Endothelial cell of umbilical vein (primary cell): ENCODE measurements around the gene KANSL1. TPM values are rescaled to one million over a fixed set of nuclear protein-coding genes. Genes with fewer than 3 reads are reported as not detected.

Experiments used
- BruUV-seq: library from RNA; stranded (reverse); fragments of 400-500 nt; replicated peaks from 2 replicates; lab custom pipeline; 2021; lab: Mats Ljungman, UMichigan
- CTCF ChIA-PET: fragments of 300-600, 350-600 bp; sonication (Branson Sonifier 250); formaldehyde crosslinking; loops from one replicate; lab custom pipeline; 2021; ENCODE audit warnings: antibody characterized with exemption, inconsistent platforms; lab: Charles Lee
- POLR2A ChIA-PET: fragments of 300-600, 350-600 bp; sonication (Branson Sonifier 250); formaldehyde crosslinking; loops from one replicate; lab custom pipeline; 2021; ENCODE audit warnings: antibody characterized with exemption, inconsistent platforms; lab: Charles Lee
- DNase-seq: peaks from one replicate; pipeline ENCODE4 v3.0.0-alpha.2; 2011; ENCODE audit warnings: low read depth, low spot score
- FAIRE-seq: peaks from 2 replicates; lab custom pipeline; 2011; peaks lifted over from hg19 to GRCh38; lab: Jason Lieb, UNC
- H2AFZ ChIP-seq: 2 replicates; pipeline ENCODE4 v1.6.0; 2012; ENCODE audit warnings: low read depth, low read length, control low read depth, inconsistent platforms
- H3K27ac ChIP-seq: 2 replicates; pipeline ENCODE4 v1.5.1; 2011; ENCODE audit warnings: low read depth, mild to moderate bottlenecking, control low read depth, low read length, moderate library complexity; ENCODE audit not compliant: insufficient read depth
- H3K27me3 ChIP-seq, 2 experiments: 2 replicates each; pipeline versions ENCODE4 v1.6.0 to v1.6.1; 2011; ENCODE audit warnings: low read length in 2 of 2, mixed read lengths in 1 of 2; ENCODE audit not compliant: control insufficient read depth in 2 of 2, insufficient read depth in 2 of 2
- H3K36me3 ChIP-seq, 2 experiments: 2 replicates in 1 of 2; 3 replicates in 1 of 2; pipeline ENCODE4 v1.5.1; 2011; ENCODE audit warnings: low read length in 2 of 2, mild to moderate bottlenecking in 1 of 2, moderate library complexity in 1 of 2; ENCODE audit not compliant: control insufficient read depth in 2 of 2, insufficient read depth in 2 of 2; ENCODE audit errors: extremely low read depth in 1 of 2
- H3K4me1 ChIP-seq: 3 replicates; pipeline ENCODE4 v1.5.1; 2011; ENCODE audit warnings: mild to moderate bottlenecking, low read length; ENCODE audit not compliant: control insufficient read depth, insufficient read depth; ENCODE audit errors: extremely low read depth
- H3K4me2 ChIP-seq: 2 replicates; pipeline ENCODE4 v1.6.1; 2011; ENCODE audit warnings: low read length, control low read depth, mixed read lengths; ENCODE audit not compliant: insufficient read depth
- H3K4me3 ChIP-seq, 3 experiments: fragments of 200-600 bp in 1 of 3; sonication (generic), shearing (Covaris generic) in 1 of 3; replicated peaks in 1 of 3; 2 replicates each; pipeline ENCODE4 v1.5.1; 2011 to 2016; ENCODE audit warnings: control low read depth in 3 of 3, low read length in 3 of 3, mild to moderate bottlenecking in 2 of 3, inconsistent platforms in 1 of 3, low read depth in 1 of 3, moderate library complexity in 1 of 3; ENCODE audit not compliant: insufficient read depth in 1 of 3
- H3K79me2 ChIP-seq: 2 replicates; pipeline ENCODE4 v1.6.0; 2012; ENCODE audit warnings: low read length, inconsistent platforms; ENCODE audit not compliant: control insufficient read depth, insufficient read depth
- H3K9ac ChIP-seq: replicated peaks from 2 replicates; pipeline ENCODE3; 2011; ENCODE audit warnings: low read length, control low read depth; ENCODE audit not compliant: insufficient read depth; ENCODE audit errors: extremely low read depth
- H3K9me1 ChIP-seq: replicated peaks from 3 replicates; pipeline ENCODE4 v1.6.0; 2011; ENCODE audit warnings: mild to moderate bottlenecking, low read length; ENCODE audit not compliant: control insufficient read depth, insufficient read depth; ENCODE audit errors: extremely low read depth
- H3K9me3 ChIP-seq: replicated peaks from 2 replicates; pipeline ENCODE4 v1.5.1; 2012; ENCODE audit warnings: low read length, inconsistent platforms; ENCODE audit not compliant: control insufficient read depth, insufficient read depth
- H4K20me1 ChIP-seq: replicated peaks from 2 replicates; pipeline ENCODE3; 2011; ENCODE audit warnings: mild to moderate bottlenecking, low read length; ENCODE audit not compliant: control insufficient read depth, insufficient read depth; ENCODE audit errors: extremely low read depth
- FOS ChIP-seq: IDR thresholded peaks from 2 replicates; pipeline ENCODE4 v1.6.1; 2011; ENCODE audit warnings: mild to moderate bottlenecking, low read length, moderate library complexity, borderline replicate concordance; ENCODE audit not compliant: insufficient read depth
- JUN ChIP-seq: IDR thresholded peaks from 2 replicates; pipeline ENCODE4 v1.6.1; 2011; ENCODE audit warnings: borderline replicate concordance, low read depth; ENCODE audit not compliant: insufficient read length, insufficient read depth
- MAX ChIP-seq: IDR thresholded peaks from 2 replicates; pipeline ENCODE4 v1.6.1; 2011; ENCODE audit not compliant: insufficient read depth, insufficient read length
- MYC ChIP-seq: IDR thresholded peaks from one replicate; pipeline ENCODE4 v1.6.1; 2011; ENCODE audit warnings: mild to moderate bottlenecking, low read depth, low read length
- POLR2A ChIP-seq: IDR thresholded peaks from 2 replicates; pipeline ENCODE4 v1.6.1; 2012; ENCODE audit warnings: low read depth, mild to moderate bottlenecking, control low read depth, low read length
- dilution Hi-C: fragments of 300-500 bp; cut with MboI; formaldehyde crosslinking; loops from one replicate; pipeline ENCODE4 v1.15.0; 2019; ENCODE audit warnings: low sequenced_read_pairs; ENCODE audit not compliant: extremely low pct_ligation_motif_present
- intact Hi-C: fragments of 100-400 bp; cut with micrococcal nuclease; formaldehyde crosslinking; loops from one replicate; pipeline ENCODE4 v1.10.0; 2022
- polyA plus RNA-seq, 4 experiments: library from polyadenylated mRNA; depleted of rRNA in 3 of 4; stranded (reverse) in 3 of 4; unstranded in 1 of 4; fragments of >200 nt; gene quantifications; 2 replicates each; pipeline versions ENCODE4 v1.2.1 to v1.2.3, GENCODE V29; 2011 to 2012; ENCODE audit warnings: missing spikeins in 1 of 4
- total RNA-seq: library from RNA; stranded (reverse); gene quantifications from 2 replicates; pipeline ENCODE4 v1.2.3, GENCODE V29; 2021
- TF ChIP-seq, protein P1 (sequence below), 2 donors: IDR thresholded peaks; 1 replicate in 1 of 2; 2 replicates in 1 of 2; pipeline ENCODE4 v1.5.1; 2011; ENCODE audit warnings: low read length in 2 of 2, mild to moderate bottlenecking in 2 of 2, moderate library complexity in 2 of 2, control low read depth in 1 of 2, inconsistent platforms in 1 of 2, low read depth in 1 of 2; ENCODE audit not compliant: insufficient read depth in 1 of 2; ENCODE audit errors: extremely low read depth in 1 of 2

The KANSL1 gene
- total and polyA plus RNA-seq, 2 donors (not counting 3 experiments of a cell fraction or from before 2014, with no cell fraction given) = 29.1 to 74.0 TPM

DNA sequence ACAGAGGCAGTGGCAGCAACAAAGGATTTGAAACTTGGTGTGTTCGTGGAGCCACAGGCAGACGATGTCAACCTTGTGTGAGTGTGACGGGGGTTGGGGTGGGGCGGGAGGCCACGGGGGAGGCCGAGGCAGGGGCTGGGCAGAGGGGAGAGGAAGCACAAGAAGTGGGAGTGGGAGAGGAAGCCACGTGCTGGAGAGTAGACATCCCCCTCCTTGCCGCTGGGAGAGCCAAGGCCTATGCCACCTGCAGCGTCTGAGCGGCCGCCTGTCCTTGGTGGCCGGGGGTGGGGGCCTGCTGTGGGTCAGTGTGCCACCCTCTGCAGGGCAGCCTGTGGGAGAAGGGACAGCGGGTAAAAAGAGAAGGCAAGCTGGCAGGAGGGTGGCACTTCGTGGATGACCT lies 168.6 kb downstream of the KANSL1 start:
- H3K9ac ChIP-seq = no peak overlapping the region
- BruUV-seq = no TSS peak
- no peak overlapping the region for H2AFZ ChIP-seq
- no peaks in the 10 kb centered on the region for H3K9me1 ChIP-seq
- no peaks in the 10 kb centered on the region for H3K4me1 ChIP-seq
- TF ChIP-seq MAX = no peak
- TF ChIP-seq JUN = no peak
- no peak for TF ChIP-seq FOS
- no peak for TF ChIP-seq MYC
- TF ChIP-seq, protein P1, sequence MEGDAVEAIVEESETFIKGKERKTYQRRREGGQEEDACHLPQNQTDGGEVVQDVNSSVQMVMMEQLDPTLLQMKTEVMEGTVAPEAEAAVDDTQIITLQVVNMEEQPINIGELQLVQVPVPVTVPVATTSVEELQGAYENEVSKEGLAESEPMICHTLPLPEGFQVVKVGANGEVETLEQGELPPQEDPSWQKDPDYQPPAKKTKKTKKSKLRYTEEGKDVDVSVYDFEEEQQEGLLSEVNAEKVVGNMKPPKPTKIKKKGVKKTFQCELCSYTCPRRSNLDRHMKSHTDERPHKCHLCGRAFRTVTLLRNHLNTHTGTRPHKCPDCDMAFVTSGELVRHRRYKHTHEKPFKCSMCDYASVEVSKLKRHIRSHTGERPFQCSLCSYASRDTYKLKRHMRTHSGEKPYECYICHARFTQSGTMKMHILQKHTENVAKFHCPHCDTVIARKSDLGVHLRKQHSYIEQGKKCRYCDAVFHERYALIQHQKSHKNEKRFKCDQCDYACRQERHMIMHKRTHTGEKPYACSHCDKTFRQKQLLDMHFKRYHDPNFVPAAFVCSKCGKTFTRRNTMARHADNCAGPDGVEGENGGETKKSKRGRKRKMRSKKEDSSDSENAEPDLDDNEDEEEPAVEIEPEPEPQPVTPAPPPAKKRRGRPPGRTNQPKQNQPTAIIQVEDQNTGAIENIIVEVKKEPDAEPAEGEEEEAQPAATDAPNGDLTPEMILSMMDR (IDR thresholded peaks at IDR 0.05; ENCODE audit: extremely low read depth in 1 of 2, insufficient read depth in 1 of 2, low read depth in 1 of 2, low read length in 2 of 2) = no peak
- TF ChIP-seq POLR2A = no peak
- intact Hi-C loops (no loop called here), dilution Hi-C loops (no loop called here)
- ChIA-PET CTCF (no interaction called here), POLR2A (no interaction called here)
- no peaks in the 10 kb centered on the region for H4K20me1 ChIP-seq
- no peak for DNase-seq
- H3K4me2 ChIP-seq = no peak overlapping the region
- H3K79me2 ChIP-seq = no peaks in the 10 kb centered on the region
- H3K4me3 ChIP-seq = no peak overlapping the region
- H3K9me3 ChIP-seq = no peaks in the 10 kb centered on the region
- no peaks in the 10 kb centered on the region for H3K27me3 ChIP-seq
- peaks cover 0 to 13% of the 10 kb centered on the region in 2 experiments for H3K36me3 ChIP-seq
- no peak overlapping the region for H3K27ac ChIP-seq
- no peak for FAIRE-seq
